ENCODE results near the gene HAND2.

HAND2 gene

GRCh38 chr4:173504181-173504503 is 25.9 kb downstream of the HAND2 start:
- no peak for DNase-seq (ENCODE audit: extremely low read depth in 1 of 2, low read depth in 1 of 2)

GRCh38 chr4:173503330-173504180 is 26.5 kb downstream of the HAND2 start:
- no peak for DNase-seq (ENCODE audit: extremely low read depth in 1 of 2, low read depth in 1 of 2)

- no peak for DNase-seq (ENCODE audit: extremely low read depth in 1 of 2, low read depth in 1 of 2)
These were observed 27.7 kb downstream of the HAND2 start for GRCh38 chr4:173502282-173502681.

- no peak for DNase-seq (ENCODE audit: extremely low read depth in 1 of 2, low read depth in 1 of 2)
These were observed 28.4 kb downstream of the HAND2 start for GRCh38 chr4:173501592-173502150.

- no peak for DNase-seq (ENCODE audit: extremely low read depth in 1 of 2, low read depth in 1 of 2)
These were observed 29.0 kb downstream of the HAND2 start for GRCh38 chr4:173500841-173501591.

GRCh38 chr4:173499658-173500535 is 30.1 kb downstream of the HAND2 start:
- no peak for DNase-seq (ENCODE audit: extremely low read depth in 1 of 2, low read depth in 1 of 2)

GRCh38 chr4:173498771-173499170 is 31.3 kb downstream of the HAND2 start:
- DNase-seq (ENCODE audit: extremely low read depth in 1 of 2, low read depth in 1 of 2), result no peak

GRCh38 chr4:173498023-173498422 is 32.0 kb downstream of the HAND2 start:
- no peak for DNase-seq (ENCODE audit: extremely low read depth in 1 of 2, low read depth in 1 of 2)

GRCh38 chr4:173494013-173494970 is 35.7 kb downstream of the HAND2 start:
- peak in 1 of 2 donors; percentile 22 for DNase-seq (ENCODE audit: extremely low read depth in 1 of 2, low read depth in 1 of 2)

- DNase-seq (ENCODE audit: extremely low read depth in 1 of 2, low read depth in 1 of 2), result no peak
These were observed 37.0 kb downstream of the HAND2 start for GRCh38 chr4:173493041-173493440.

GRCh38 chr4:173492315-173492714 is 37.7 kb downstream of the HAND2 start:
- DNase-seq (ENCODE audit: extremely low read depth in 1 of 2, low read depth in 1 of 2), result no peak

- no peak for DNase-seq (ENCODE audit: extremely low read depth in 1 of 2, low read depth in 1 of 2)
These were observed 39.1 kb downstream of the HAND2 start for GRCh38 chr4:173490817-173491528.

- no peak for DNase-seq (ENCODE audit: extremely low read depth in 1 of 2, low read depth in 1 of 2)
These were observed 39.8 kb downstream of the HAND2 start for GRCh38 chr4:173490256-173490655.

- no peak for DNase-seq (ENCODE audit: extremely low read depth in 1 of 2, low read depth in 1 of 2)
These were observed 40.5 kb downstream of the HAND2 start for GRCh38 chr4:173489514-173489913.

- DNase-seq (ENCODE audit: extremely low read depth in 1 of 2, low read depth in 1 of 2), result no peak
These were observed 41.4 kb downstream of the HAND2 start for GRCh38 chr4:173488656-173489055.

GRCh38 chr4:173488074-173488473 is 42.0 kb downstream of the HAND2 start:
- no peak for DNase-seq (ENCODE audit: extremely low read depth in 1 of 2, low read depth in 1 of 2)

- no peak for DNase-seq (ENCODE audit: extremely low read depth in 1 of 2, low read depth in 1 of 2)
These were observed 43.2 kb downstream of the HAND2 start for GRCh38 chr4:173486714-173487392.

GRCh38 chr4:173485164-173485563 is 44.9 kb downstream of the HAND2 start:
- no peak for DNase-seq (ENCODE audit: extremely low read depth in 1 of 2, low read depth in 1 of 2)

Data from activated CD8-positive, alpha-beta memory T cell treated with anti-CD3 and anti-CD28 coated beads for 1 hour (primary cell).